ENCODE data around the gene PRKD1.

DNA sequence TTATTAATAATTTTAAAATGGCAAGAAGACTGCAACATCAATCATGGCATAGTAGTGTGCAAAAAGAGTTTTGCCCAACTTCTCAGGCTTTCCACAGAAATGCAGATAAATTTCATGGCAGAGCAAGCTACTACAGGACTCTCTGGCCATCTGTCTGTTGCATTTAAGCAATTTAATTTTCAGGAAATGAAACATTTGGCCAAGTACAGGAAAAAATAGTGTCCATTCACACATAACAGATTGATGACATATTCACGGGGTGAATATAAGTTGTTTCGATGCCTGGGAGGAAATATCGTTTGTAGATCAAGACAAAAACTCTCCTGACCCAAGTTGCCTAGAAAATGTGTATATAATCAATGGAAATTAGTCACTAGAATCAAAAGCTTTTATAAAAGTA, 324.0 kb downstream of the PRKD1 start:
- TF ChIP-seq, protein P1, sequence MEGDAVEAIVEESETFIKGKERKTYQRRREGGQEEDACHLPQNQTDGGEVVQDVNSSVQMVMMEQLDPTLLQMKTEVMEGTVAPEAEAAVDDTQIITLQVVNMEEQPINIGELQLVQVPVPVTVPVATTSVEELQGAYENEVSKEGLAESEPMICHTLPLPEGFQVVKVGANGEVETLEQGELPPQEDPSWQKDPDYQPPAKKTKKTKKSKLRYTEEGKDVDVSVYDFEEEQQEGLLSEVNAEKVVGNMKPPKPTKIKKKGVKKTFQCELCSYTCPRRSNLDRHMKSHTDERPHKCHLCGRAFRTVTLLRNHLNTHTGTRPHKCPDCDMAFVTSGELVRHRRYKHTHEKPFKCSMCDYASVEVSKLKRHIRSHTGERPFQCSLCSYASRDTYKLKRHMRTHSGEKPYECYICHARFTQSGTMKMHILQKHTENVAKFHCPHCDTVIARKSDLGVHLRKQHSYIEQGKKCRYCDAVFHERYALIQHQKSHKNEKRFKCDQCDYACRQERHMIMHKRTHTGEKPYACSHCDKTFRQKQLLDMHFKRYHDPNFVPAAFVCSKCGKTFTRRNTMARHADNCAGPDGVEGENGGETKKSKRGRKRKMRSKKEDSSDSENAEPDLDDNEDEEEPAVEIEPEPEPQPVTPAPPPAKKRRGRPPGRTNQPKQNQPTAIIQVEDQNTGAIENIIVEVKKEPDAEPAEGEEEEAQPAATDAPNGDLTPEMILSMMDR (IDR thresholded peaks at IDR 0.05): no peak
- TF ChIP-seq POLR2A (IDR thresholded peaks at IDR 0.05): no peak

All from right lobe of liver (tissue), 4 donors.